IPS-15b (cell line): Measurements from ENCODE around the gene TDRD7.
"Not testable (repeated sequence)": the region's sequence is repeated elsewhere in the genome, so short reads cannot be mapped to it uniquely, and the experiment has no call there.

Source experiments
- H3K27me3 ChIP-seq: one replicate; pipeline ENCODE4 v1.6.1; 2013; ENCODE audit warnings: low read length; ENCODE audit not compliant: control insufficient read depth, insufficient read depth
- H3K36me3 ChIP-seq: one replicate; pipeline ENCODE4 v1.6.1; 2013; ENCODE audit warnings: low read length; ENCODE audit not compliant: control insufficient read depth, insufficient read depth
- H3K4me1 ChIP-seq: one replicate; pipeline ENCODE4 v1.6.1; 2013; ENCODE audit warnings: mild to moderate bottlenecking, low read length; ENCODE audit not compliant: control insufficient read depth, insufficient read depth
- H3K4me3 ChIP-seq: one replicate; pipeline ENCODE4 v1.5.1; 2013; ENCODE audit warnings: low read depth, low read length
- H3K9ac ChIP-seq: one replicate; pipeline ENCODE4 v1.6.1; 2013; ENCODE audit warnings: low read depth, mild to moderate bottlenecking, low read length
- H3K9me3 ChIP-seq: one replicate; pipeline ENCODE4 v1.6.1; 2013; ENCODE audit warnings: mild to moderate bottlenecking, low read length; ENCODE audit not compliant: control insufficient read depth, insufficient read depth

Gene TDRD7

DNA sequence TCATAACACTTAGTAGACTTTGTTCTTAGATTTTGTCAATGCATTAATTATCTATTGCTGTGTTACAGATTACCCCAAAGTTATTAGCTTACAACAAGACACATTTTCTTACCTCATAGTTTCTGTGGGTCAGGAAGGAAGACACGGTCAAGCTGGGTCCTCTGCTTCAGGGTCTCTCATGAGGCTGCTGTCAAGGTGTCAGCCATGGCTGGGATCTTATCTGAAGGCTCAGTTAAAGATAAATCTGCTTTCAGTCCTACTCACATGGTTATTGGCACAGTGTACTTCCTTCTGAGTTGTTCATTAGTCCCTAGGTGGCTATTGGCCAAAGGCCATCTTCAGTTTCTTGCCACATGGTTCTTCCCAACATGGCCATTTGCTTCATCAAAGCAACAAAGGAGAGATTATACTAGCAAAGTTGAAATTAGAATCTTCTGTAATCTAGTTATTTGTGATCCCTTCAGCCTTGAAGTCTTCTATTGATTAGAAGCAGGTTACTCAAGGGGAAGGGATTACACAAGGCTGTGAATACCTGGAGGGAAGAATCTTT, 25.2 kb downstream of the TDRD7 start:
- H3K4me3 ChIP-seq: no peak overlapping the region
- H3K9ac ChIP-seq: no peak overlapping the region
- H3K27me3 ChIP-seq: no peaks in the 10 kb centered on the region
- H3K4me1 ChIP-seq: peaks cover 5% of the 10 kb centered on the region
- H3K9me3 ChIP-seq: no peaks in the 10 kb centered on the region
- H3K36me3 ChIP-seq: no peaks in the 10 kb centered on the region

- no peak overlapping the region for H3K4me3 ChIP-seq
- H3K36me3 ChIP-seq: no peaks in the 10 kb centered on the region
- no peaks in the 10 kb centered on the region for H3K27me3 ChIP-seq
- no peaks in the 10 kb centered on the region for H3K9me3 ChIP-seq
- peaks cover 5% of the 10 kb centered on the region for H3K4me1 ChIP-seq
- no peak overlapping the region for H3K9ac ChIP-seq
Observed at GRCh38 chr9:97438257-97438656, 26.4 kb downstream of the TDRD7 start.

- H3K36me3 ChIP-seq: no peaks in the 10 kb centered on the region
- no peak overlapping the region for H3K4me3 ChIP-seq
- no peak overlapping the region for H3K9ac ChIP-seq
- no peaks in the 10 kb centered on the region for H3K9me3 ChIP-seq
- H3K27me3 ChIP-seq: no peaks in the 10 kb centered on the region
- peaks cover 5% of the 10 kb centered on the region for H3K4me1 ChIP-seq
Observed at GRCh38 chr9:97438666-97439065, 26.8 kb downstream of the TDRD7 start.

- H3K9ac ChIP-seq: no peak overlapping the region
- H3K9me3 ChIP-seq: no peaks in the 10 kb centered on the region
- no peaks in the 10 kb centered on the region for H3K27me3 ChIP-seq
- H3K36me3 ChIP-seq: no peaks in the 10 kb centered on the region
- H3K4me1 ChIP-seq: peaks cover 5% of the 10 kb centered on the region
- H3K4me3 ChIP-seq: no peak overlapping the region
Observed at GRCh38 chr9:97440160-97440559, 28.3 kb downstream of the TDRD7 start.

DNA sequence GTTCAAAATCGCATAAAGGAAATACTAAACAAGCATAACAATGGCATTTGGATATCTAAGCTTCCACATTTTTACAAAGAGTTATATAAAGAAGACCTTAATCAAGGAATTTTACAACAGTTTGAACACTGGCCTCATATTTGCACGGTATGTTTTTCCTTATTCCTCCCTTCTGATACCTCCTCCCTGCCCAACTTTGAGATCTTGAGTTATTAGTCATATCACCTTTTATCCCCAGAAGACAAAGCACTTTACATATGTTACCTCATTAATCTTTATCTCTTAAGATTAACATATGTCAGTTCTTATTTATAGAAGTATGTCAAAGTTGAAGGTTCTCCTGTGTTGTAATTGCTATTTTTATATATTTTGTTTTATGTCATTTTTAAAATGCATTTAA, 29.8 kb downstream of the TDRD7 start:
- Histone ChIP-seq H3K4me1 (peaks cover 5% of the 10 kb centered on the region), H3K4me3 (no peak overlapping the region), H3K9me3 (no peaks in the 10 kb centered on the region), H3K27me3 (no peaks in the 10 kb centered on the region), H3K9ac (no peak overlapping the region), H3K36me3 (no peaks in the 10 kb centered on the region)

- Histone ChIP-seq H3K36me3 (no peaks in the 10 kb centered on the region), H3K4me3 (no peak overlapping the region), H3K9ac (no peak overlapping the region), H3K9me3 (no peaks in the 10 kb centered on the region), H3K27me3 (no peaks in the 10 kb centered on the region), H3K4me1 (peaks cover 2% of the 10 kb centered on the region)
Observed at GRCh38 chr9:97445119-97445701, 33.3 kb downstream of the TDRD7 start.

DNA sequence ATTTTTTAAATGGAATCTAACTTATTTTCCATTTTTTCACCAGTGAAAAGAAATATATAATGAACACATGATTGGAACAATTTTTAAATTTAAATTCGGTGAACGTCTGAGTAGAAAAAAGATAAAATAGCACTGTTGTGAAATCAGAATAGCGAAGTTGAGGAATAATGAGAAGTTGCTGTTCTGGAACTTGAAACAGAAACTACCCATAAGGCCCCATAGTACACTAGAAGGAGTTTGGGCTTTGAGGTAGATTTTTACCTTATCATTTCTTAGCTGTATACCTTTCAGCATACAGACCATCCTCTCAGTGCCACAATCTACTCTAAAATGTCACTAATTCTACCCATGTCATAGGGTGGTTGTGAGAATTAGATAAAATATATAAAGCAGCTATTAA, 35.1 kb downstream of the TDRD7 start:
- Histone ChIP-seq H3K4me3 (no peak overlapping the region), H3K36me3 (no peaks in the 10 kb centered on the region), H3K9me3 (no peaks in the 10 kb centered on the region), H3K9ac (no peak overlapping the region), H3K27me3 (no peaks in the 10 kb centered on the region), H3K4me1 (no peaks in the 10 kb centered on the region)

DNA sequence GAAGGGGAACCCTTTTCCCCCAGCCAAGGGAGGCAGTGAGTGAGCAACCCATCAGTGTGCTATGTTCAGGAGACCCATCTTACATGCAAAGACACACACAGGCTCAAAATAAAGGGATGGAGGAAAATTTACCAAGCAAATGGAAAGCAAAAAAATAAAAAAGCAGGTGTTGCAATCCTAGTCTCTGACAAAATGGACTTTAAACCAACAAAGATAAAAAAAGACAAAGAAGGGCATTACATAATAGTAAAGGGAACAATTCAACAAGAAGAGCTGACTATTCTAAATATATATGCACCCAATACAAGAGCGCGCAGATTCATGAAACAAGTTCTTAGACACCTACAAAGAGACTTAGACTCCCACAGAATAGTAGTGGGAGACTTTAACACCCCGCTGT, 41.7 kb downstream of the TDRD7 start:
- H3K4me1 ChIP-seq, H3K36me3 ChIP-seq, H3K9ac ChIP-seq, H3K4me3 ChIP-seq, H3K27me3 ChIP-seq, H3K9me3 ChIP-seq: not testable (repeated sequence)

GRCh38 chr9:97456841-97457240, 44.9 kb downstream of the TDRD7 start:
- not testable (repeated sequence) for H3K9me3 ChIP-seq, H3K4me3 ChIP-seq, H3K36me3 ChIP-seq, H3K27me3 ChIP-seq, H3K4me1 ChIP-seq, H3K9ac ChIP-seq

DNA sequence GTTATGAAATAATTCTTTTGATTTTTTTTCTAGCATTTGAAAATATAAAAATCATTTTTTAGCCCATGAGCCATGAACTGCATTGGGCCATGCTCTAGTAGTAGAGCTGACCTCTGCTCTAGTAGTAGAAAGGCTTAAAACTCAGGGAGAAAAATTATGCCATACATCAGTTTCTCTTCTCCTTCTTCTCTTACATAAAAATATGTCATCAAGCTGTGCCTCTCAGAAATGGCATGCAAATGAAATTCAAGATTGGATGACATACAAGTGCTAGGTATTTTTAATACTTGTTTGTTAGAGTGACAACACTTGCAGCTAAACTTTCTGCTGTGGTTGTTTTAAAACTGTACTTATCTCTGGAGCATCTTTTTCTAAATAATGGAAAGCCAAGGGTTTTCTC, 47.4 kb downstream of the TDRD7 start:
- Histone ChIP-seq H3K27me3 (no peaks in the 10 kb centered on the region), H3K9ac (no peak overlapping the region), H3K36me3 (no peaks in the 10 kb centered on the region), H3K9me3 (no peaks in the 10 kb centered on the region), H3K4me1 (no peaks in the 10 kb centered on the region), H3K4me3 (no peak overlapping the region)

DNA sequence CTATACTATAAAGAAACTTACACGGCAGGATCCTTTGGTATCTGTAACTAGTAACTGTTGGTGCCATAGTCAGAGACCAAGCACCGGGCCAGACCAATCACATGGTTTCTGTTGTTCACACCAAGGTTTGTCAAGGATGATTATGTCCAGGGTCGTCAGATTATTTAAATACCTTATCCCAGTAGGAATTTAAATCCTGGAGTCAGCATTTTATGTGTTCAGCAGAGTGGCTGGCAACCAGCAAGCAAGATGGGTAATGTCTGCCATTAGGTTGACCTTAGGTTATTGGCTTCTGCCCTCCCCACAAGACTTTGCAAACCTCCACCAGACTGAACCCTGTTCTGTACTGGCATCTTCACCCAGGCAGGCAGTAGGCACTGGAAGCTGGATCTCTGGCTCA, 50.3 kb downstream of the TDRD7 start:
- H3K9ac ChIP-seq: no peak overlapping the region
- H3K4me3 ChIP-seq: no peak overlapping the region
- H3K27me3 ChIP-seq: no peaks in the 10 kb centered on the region
- no peaks in the 10 kb centered on the region for H3K36me3 ChIP-seq
- no peaks in the 10 kb centered on the region for H3K9me3 ChIP-seq
- no peaks in the 10 kb centered on the region for H3K4me1 ChIP-seq

DNA sequence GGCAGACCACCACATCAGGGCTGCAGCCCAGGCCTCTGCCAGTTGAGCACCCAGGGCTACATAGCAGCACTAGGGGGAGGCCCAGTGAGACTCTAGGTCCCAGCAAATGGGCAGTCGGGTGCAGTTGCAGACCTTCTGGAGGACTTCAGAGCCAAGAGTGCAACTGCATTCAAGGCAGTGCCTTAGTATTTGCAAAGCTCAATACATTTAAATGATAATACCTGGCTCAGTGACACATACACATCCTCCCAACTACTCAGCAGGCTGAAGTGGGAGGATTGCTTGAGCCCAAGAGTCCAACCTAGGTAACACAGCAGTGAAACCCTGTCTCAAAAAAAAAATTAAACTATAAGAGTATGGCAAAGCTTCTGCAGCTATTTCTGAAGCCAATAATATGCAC, 51.0 kb downstream of the TDRD7 start:
- Histone ChIP-seq H3K9me3 (no peaks in the 10 kb centered on the region), H3K4me3 (no peak overlapping the region), H3K36me3 (no peaks in the 10 kb centered on the region), H3K27me3 (no peaks in the 10 kb centered on the region), H3K4me1 (no peaks in the 10 kb centered on the region), H3K9ac (no peak overlapping the region)
